Measurements from ENCODE around the gene ZFAND3.

GRCh38 chr6:37928217-37928616 lies 108.7 kb downstream of the ZFAND3 start:
- TF ChIP-seq EZH2phosphoT487 (IDR thresholded peaks at IDR 0.05; ENCODE audit: borderline replicate concordance, low read depth, low read length): no peak
- no peak for TF ChIP-seq CTCF (conservative IDR thresholded peaks at IDR 0.05; ENCODE audit: low read length)

Data from OCI-LY7 (cell line).